ENCODE data around the gene SEZ6L2. TPM values are rescaled to one million over a fixed set of nuclear protein-coding genes. Genes with fewer than 3 reads are reported as not detected.

SEZ6L2 gene
- total and polyA plus RNA-seq, 9 of the 15 experiments (the other 6 are each of a cell fraction or from before 2014, with no cell fraction given): 0.10 to 2.1 (median 0.72) TPM

- 80% methylated on average over 7 of the region's 7 CpGs for WGBS (ENCODE audit: insufficient coverage, low coverage, missing lambda C conversion rate)
- ChIA-PET CTCF (ENCODE audit: low intra/inter-chr PET ratio) (no interaction called here), POLR2A (no interaction called here)
- Histone ChIP-seq H3K4me1 (replicated peaks in 1 of 2; ENCODE audit: control insufficient read depth in 2 of 2, insufficient read depth in 2 of 2, low read length in 2 of 2) (peaks cover 22 to 47% of the 10 kb centered on the region in 2 experiments), H3K27me3 (ENCODE audit: control insufficient read depth in 2 of 2, insufficient read depth in 2 of 2, low read length in 2 of 2) (no peaks in the 10 kb centered on the region), H3K9ac (ENCODE audit: insufficient read depth in 1 of 2, low read depth in 2 of 2, low read length in 2 of 2) (no peak overlapping the region), H4K20me1 (replicated peaks; ENCODE audit: control insufficient read depth, insufficient read depth, low read length) (no peaks in the 10 kb centered on the region; the same call in 1 of the 2 replicates), H2AFZ (ENCODE audit: low read depth, low read length) (no peak overlapping the region), H3K4me2 (ENCODE audit: insufficient read depth, low read length) (no peak overlapping the region), H3K9me3 (replicated peaks; ENCODE audit: control insufficient read depth, insufficient read depth, low read depth, low read length) (no peaks in the 10 kb centered on the region), H3K9me1 (ENCODE audit: control insufficient read depth, insufficient read depth, low read length) (peaks cover 3% of the 10 kb centered on the region), H3K27ac (ENCODE audit: extremely low read depth, low read depth, low read length) (no peak overlapping the region), H3K79me2 (ENCODE audit: control insufficient read depth, insufficient read depth, low read length) (peaks cover 16% of the 10 kb centered on the region), H3K4me3 (no peak overlapping the region), H3K36me3 (ENCODE audit: control insufficient read depth, insufficient read depth, low read length) (peaks cover 23% of the 10 kb centered on the region)
- intact Hi-C loops (cut with micrococcal nuclease) (no loop called here), in situ Hi-C loops (cut with MboI) (no loop called here)
- no peak for DNase-seq (ENCODE audit: extremely low read depth in 1 of 4, low spot score in 3 of 4)
- no peak for FAIRE-seq
- ATAC-seq: no peak
- BruUV-seq (replicated peaks): no TSS peak
- TF ChIP-seq ZNF311 (CRISPR knock-in tag; IDR thresholded peaks at IDR 0.05): no peak
- no peak for TF ChIP-seq ZNF764 (CRISPR knock-in tag; IDR thresholded peaks at IDR 0.05; ENCODE audit: low read depth)
- TF ChIP-seq GTF2B (IDR thresholded peaks at IDR 0.05; ENCODE audit: extremely low read depth, insufficient read length): no peak
- TF ChIP-seq SMARCC2 (IDR thresholded peaks at IDR 0.05; ENCODE audit: low read depth): no peak
- no peak for TF ChIP-seq CTBP1 (IDR thresholded peaks at IDR 0.05; ENCODE audit: borderline replicate concordance)
- TF ChIP-seq ZNF76 (CRISPR knock-in tag; IDR thresholded peaks at IDR 0.05; ENCODE audit: borderline replicate concordance): no peak
- no peak for TF ChIP-seq CHD7 (IDR thresholded peaks at IDR 0.05; ENCODE audit: low read depth, low read length)
- TF ChIP-seq KLF1 (tag; IDR thresholded peaks at IDR 0.05): no peak
- TF ChIP-seq SIN3A (IDR thresholded peaks at IDR 0.05; ENCODE audit: borderline replicate concordance in 2 of 2, control insufficient read depth in 1 of 2, low read depth in 2 of 2, low read length in 2 of 2): no peak
- TF ChIP-seq HSF4 (CRISPR knock-in tag; IDR thresholded peaks at IDR 0.05; ENCODE audit: borderline replicate concordance): no peak
- no peak for TF ChIP-seq CHD4 (IDR thresholded peaks at IDR 0.05; ENCODE audit: insufficient read depth, insufficient replicate concordance, low read depth, low read length, poor library complexity, severe bottlenecking)
Observed at GRCh38 chr16:29821643-29822115, 77.7 kb downstream of the SEZ6L2 start.

Measured in K562 (cell line).